HuH-7.5 (cell line): ENCODE results near the gene MOCS3.

Source experiments
- DNase-seq: peaks from one replicate; pipeline ENCODE4 v3.0.0; 2011; ENCODE audit warnings: low spot score

The MOCS3 gene

DNA sequence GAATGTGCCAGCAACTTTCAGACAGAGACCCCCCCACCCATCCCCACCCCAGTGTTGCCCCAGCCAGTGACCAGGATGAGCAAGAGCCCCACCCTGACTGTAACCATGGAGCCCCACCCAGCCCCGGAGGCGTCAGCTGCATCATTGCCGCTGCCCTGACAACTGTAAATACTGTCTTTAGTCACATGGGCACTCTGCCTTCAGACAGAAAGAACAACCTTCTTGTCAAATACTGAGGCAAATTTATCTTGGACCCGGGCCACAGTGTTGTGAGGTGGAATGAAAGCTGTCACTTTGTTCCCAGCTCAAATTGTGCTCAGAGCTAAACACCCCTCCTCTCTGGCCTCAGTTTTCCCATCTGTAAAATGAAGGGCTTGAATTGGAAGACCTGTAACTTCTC, 23.7 kb downstream of the MOCS3 start:
- no peak for DNase-seq

DNA sequence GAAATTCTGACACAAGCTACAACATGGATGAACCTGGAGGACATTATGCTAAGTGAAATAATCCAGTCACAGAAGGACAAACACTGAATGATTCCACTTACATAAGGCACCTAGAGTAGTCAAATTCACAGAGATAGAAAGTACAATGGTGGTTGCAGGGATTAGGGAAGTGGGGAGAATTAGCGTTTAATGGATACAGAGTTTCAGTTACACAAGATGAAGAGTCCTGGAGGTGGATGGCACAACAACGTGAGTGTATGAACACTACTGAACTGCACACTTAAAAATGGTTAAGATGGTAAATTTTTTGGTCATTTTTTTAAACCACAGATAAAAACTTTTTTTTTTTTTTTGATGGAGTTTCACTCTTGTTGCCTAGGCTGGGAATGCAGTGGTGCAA, 24.7 kb downstream of the MOCS3 start:
- no peak for DNase-seq

DNA sequence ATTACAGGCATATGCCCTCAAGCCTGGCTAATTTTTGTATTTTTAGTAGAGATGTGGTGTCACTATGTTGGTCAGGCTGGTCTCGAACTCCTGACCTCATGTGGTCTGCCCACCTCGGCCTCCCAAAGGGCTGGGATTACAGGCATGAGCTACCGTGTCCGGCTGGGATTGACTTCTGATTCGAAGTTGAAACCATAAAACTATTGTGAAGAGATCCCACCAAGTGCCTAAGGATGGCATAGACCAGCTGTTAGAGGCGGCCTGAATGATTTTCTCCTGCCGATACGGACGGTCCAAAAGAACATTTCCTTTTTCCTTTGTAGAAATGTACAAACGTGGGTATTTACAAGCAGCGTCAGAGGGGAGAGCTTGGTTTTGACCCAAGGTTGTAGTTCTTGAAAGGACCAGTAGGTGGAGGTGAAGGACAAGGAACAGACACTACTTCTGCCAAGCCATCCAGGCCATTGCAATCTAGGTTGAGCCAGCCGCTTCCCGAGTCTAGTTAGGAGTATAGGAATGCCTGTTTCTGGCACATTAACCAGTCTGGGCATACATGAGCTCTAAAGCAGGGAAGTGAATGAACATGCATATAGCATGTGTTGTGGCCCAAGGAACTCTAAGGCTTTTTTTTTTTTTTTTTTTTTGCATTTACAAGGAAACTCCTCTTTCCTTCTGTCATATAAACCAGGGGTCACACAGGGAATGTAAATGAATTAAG, 29.0 kb downstream of the MOCS3 start:
- peak; percentile 80 for DNase-seq

DNA sequence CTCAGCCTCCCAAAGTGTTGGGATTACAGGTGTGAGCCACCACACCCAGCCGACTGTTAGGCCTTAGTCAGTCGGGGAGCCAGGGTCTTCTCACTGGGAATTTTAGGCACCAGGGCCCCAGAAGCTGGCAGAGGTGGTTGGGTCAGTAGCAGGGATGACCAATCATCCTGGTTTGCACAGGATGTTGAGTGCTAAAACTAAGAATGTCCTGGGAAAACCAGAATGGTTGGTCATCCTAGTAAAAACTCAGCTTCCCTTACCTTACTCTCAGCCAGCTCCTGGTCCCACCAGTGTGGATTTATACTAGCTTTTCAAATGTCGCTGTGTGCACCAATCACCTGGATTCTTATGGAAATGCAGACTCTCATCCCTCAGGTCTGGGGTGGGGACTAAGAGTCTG, 32.5 kb downstream of the MOCS3 start:
- DNase-seq, result no peak

DNA sequence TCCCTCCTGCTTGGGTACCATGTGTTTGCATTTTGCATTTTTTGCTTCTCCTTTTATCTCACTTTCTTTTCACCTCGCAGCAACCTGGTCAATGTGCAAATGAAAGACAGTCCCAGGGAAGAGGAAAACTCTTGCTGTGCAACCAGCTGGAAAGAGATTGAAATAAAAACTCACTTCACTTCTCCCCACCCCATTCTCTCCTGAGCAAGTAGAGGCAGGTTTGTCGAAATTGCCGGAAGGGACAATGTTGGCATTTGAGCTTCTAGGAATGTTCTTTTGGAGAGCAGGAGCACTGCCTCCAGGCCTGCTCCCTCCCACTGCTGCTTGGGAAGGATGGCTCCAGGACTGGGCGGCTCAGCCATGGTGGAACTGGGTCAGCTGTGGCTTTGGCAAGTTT, 33.7 kb downstream of the MOCS3 start:
- DNase-seq, result no peak

DNA sequence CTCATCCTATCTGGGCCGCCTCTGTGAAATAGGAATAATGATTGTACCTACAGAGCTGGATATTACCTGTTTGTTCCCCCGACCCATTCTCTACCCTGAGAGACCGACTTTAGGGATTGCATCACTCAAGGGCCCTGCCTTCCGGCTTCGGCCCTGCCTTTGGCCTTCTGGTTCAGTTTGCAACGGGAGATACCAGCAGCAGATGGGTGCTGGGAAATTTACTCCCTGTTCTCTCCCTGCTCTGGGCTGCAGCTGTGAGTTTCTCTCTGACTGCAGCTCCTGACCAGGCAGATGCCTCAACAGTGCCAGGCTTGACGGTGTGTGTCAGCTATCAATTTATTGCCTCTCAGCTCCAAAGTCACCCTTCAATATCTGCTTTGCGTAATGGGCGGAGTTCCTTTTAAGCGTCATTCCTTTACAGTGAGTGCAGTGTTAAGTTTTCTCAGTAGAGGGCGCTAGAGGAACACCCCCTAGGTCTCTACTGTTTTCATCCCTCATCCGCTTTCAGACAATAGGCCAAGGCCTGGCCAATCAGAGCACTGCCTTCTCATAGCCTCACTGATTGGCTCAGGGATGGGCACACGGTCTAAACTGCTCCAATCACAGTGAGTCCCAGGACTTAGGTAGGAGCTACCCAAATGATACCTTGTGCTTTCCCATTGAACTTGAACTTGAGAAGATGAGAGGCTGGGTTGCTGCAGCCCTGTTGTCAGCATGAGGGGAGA, 34.3 kb downstream of the MOCS3 start:
- DNase-seq, result peak; percentile 81

DNA sequence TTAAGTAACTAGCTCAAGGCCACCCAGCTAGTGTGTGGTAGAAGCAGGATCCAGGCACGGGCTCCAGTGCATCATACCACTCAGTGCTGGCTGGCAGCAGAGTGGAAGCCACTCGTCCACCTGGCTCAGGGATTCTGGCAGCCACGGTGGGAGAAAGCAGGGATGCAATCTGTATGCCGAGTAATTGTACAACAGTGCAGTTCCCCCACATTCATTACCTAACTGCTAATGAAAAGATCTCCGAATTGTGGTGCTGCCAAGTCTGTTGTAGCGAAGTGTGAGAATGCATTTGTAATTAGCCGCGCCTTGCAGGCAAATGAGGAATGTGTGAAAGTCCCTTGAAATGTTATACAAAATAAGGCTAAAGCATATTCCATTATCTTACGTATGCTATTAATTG, 35.3 kb downstream of the MOCS3 start:
- no peak for DNase-seq

DNA sequence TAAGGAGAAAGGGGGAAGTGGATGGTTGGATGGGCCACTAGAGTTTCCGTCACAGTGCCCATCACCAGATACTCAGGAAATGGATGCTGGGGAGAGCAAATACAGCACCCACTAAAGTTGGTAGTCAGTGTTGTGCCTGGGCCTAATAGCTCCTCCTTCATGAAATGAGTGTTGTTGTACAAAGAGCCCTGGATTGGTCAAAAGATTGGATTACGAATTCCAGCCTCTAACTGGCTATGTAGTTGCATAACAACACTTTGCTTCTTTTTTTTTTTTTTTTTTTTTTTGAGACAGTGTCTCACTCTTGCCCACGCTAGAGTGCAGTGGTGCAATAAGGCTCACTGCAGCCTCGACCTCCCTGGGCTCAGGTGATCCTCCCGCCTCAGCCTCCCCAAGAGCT, 36.9 kb downstream of the MOCS3 start:
- no peak for DNase-seq

DNA sequence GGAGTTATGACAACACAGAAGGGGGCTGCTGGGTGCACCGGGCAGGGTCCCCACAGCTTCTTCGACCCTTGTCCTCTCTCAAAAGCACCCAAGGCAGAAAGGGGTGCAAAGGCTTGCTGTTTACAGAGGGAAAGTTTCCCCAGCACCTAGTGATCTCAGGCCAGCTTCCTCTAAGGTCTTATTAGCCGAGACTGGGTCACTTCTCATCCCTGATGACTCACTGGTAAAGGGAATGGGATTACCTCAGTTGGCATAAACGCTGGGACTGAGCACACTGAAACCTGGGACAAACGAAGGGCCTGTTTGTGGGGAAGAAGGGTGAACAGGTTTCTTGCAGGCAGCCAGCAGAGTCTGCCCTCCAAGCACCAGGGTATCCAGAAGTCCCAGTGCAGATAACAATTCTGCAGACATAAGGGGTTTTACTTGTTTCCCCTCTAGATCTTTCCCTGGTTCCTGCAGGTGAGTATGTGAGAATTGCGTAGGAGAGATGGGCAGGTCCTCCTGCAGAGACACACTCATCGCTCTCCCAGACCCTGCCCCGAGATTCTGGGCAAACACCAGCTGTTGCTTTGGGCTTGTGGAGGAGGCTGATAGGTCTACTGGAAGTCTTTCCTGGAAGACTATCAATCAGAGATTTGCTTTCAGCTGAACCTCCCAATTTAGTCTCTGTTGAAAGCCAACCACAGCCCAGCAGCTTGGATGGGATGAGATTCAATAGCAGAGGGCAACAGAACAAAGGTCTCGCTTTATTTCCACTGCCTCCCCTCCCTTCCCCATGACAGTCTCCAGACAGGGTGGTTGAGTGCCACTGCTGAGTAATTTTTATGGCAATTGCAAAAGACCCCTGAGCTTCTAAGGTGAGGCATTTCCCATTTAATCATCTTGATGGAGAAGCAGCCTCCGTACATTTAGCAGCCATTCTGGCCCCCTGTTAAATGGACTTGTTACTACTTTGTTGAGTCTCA, 38.6 kb downstream of the MOCS3 start:
- no peak for DNase-seq

DNA sequence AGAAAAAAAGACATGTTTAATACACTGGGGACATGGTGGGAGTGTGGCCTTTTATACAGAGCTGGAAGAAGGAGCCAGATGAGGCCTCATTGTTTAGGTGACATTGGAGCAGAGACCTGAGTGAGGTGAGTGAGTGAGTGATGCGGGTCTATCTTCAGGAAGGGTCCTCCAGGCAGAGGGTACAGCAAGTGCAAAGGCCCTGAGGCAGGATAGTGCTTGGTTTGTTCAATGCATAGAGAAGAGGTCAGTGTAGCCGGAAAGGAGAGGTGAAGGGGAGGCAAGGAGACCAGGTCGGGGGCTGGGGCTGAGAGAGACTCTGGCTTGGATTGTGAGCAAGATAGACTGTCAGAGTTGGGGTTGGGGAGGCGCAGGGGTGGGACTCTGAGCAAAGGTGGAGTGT, 40.7 kb downstream of the MOCS3 start:
- no peak for DNase-seq

DNA sequence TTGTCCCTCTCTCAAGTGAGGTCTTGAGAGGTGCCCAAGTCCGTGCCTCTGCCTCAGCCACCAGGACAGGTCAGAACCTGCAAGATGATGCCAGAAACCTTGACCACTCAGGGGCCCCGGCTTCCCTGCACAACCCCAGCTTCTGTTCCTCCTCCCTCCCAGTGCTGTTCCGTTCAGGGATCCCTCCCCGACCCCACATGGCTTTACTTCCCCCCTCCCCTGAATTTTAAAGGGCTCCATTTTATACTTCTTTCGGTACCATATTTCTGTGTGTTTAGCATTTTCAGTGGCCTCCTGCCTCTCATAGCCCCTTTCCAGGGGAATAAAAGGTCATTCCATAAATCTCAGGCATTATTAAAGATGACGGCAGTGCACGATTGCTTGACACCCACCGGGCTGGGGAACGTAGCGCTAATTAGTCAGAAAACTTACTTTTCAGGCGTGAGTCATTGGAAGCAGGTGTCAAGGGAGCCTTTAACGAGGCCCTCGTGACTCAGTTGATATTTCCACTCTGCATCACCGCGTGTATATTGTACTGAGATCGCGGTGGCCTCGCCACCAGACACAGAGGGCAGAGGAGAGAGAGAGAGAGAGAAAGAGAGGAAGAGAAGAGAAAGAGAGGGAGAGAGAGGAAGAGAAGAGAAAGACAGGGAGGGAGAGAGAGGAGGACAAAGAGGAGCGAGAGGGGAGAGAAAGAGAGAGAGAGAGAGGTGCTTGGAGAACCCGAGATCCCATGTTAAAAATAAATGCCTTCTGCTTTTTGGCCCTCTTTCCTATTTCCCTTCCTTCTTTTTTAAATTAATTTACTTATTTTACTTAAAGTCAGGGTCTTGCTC, 43.0 kb downstream of the MOCS3 start:
- DNase-seq, result no peak

DNA sequence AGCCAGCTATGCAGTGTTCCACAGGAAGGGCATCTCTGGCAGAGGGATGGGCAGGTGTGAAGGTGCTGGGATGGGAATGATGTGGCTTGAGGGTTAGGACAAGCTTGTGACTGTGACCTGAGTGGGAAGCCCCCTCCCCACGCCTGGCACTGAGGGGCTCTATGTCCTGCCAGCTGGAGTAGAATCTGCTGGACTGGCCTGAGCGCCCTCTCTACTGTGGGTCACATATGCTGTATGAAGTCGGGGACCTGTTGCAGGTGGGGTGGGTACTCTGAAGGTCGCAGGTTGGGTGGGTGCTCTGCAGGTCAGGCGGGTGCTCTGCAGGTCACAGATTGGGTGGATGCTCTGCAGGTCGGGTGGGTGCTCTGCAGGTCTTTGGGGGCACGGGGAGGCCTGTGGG, 44.0 kb downstream of the MOCS3 start:
- no peak for DNase-seq

DNA sequence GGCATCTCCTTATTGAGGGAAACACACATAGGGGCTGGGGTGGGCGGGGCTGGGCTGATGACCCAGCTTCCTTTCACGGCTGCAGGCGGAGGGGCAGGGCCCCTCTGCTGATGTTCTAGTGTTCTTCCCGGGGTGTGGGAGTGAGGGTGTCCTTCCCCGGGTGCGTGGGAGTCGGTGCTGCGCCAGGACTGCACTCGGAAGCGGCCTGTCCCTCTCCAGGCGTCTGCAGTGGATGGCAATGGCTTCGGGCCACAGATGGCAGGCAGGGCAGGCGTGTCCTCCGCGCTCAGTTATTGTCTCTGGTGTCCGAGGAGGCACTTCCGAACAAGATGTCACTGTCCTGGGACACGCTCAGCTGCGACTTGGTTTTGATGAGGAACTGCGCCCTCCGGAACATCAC, 45.1 kb downstream of the MOCS3 start:
- DNase-seq, result no peak

DNA sequence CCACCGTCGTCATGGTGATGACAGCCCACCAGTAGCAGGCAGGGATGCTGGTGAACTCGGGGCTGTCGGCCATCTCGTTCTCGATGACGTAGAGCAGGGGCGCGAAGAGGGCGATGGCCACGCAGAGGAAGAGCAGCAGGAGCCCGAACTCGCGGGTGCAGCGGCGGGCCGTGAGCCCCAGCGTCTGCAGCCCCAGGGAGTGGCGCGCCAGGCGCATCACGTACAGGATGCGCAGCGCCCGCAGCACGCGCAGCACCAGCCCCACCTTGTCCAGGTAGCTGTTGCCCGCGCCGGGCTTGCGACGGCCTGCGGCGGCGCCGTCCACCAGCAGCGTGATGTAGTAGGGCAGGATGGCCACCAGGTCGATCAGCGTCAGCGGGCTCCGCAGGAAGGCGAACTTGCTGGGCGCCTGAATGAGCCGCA, 45.7 kb downstream of the MOCS3 start:
- no peak for DNase-seq

DNA sequence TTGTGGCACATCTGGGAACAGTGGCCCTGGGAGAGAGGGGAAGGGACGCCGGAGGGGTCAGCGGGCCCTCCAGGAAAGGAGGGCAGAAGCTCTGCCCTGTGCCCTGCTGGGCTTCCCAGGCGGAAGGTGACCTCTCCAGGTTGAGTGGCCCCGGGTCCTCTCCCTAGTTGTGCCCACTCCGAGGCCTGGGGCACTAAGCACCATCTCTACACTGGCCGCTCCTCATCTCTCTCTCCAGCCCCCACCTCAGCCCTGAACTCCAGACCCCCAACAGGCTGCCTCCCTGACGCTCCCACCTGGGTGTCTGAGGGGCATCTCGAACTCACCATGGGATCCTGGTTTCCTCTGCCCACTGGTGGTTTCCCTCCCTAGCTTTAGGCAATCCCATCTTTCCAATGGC, 46.2 kb downstream of the MOCS3 start:
- no peak for DNase-seq

DNA sequence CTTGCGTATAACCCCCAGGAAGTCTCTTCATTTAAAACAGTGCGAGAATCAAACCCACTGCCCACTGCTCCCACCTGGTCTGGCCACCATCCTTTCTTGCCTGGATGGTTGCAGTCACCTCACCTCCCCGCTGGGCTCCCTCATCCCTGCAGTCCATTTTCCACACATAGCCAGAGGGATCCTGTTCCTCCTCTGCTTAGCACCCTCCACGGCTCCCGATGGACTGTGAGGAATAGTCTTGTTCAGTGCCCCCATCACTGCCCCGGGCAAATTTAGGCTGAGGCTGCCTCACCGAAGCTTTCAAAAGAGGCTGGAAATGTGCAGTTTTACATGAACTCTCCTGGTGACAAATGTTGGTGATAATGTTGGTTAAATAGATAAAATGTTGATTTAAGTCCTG, 46.6 kb downstream of the MOCS3 start:
- no peak for DNase-seq

DNA sequence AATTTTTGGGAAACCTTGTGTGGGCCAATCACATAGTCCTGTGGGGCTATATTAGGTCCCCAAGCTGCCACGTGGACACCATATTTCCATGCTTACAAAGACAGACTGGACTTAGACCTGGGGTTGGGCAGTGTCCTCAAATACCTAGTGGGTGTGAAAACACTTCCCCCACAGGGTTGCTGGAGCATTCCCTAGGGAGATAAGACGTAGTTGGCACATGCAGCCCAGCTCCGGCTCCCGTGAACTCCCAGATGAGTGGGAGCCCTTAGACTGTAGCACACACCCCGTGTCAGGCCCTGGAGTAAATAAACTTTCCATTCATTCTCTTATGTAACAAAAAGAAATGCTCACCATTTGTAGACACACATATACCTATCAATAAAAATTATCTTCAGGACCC, 50.1 kb downstream of the MOCS3 start:
- DNase-seq, result no peak

DNA sequence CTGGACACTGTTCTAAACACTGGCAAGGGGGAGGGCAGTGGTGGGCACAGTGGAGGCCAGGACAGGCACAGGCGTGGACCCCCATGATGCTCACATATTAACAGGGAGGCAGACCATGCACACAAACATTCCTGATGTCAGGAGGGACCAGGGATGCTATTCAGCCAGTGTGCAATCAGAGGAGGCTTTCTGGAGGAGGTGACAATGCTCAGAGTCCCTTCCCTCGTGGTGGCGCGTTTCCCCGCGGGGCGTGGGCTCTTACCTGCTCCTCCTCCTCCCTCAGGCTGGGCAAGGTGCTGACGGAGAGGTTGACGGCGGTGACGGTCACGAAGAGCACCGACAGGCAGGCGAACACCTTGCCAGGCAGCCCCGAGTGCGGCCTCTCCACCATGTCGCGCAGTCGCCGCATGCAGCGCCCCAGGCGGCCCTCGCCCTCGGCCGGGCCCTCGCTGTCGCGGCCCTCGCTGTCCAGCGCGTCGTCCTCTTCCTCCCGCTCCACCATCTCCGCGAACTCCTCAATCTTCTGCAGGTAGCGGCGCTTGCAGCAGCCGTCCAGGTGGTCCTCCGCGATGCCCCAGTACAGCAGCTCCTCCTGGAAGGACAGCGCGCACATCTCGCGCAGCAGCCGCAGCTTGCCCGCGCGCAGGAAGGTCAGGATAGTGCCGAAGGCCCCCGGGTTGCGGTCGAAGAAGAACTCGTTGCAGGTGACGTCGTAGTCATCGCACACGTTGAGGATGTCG, 50.9 kb downstream of the MOCS3 start:
- DNase-seq, result no peak

DNA sequence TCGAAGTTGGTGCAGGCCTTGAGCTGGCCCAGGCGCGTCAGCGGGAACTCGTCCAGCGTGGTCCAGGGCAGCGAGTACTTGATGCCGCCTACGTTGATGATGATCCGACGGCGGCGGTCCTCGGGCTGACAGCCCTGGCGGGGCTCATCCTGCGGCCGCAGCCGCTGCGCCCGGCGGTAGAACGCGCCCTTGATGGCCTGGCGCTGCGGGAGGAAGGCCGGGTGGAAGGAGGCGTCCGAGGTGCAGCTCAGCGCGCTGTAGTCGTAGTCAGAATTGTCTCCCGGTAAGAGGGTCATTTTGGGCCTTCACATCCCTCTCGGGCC, 51.4 kb downstream of the MOCS3 start:
- DNase-seq, result no peak

DNA sequence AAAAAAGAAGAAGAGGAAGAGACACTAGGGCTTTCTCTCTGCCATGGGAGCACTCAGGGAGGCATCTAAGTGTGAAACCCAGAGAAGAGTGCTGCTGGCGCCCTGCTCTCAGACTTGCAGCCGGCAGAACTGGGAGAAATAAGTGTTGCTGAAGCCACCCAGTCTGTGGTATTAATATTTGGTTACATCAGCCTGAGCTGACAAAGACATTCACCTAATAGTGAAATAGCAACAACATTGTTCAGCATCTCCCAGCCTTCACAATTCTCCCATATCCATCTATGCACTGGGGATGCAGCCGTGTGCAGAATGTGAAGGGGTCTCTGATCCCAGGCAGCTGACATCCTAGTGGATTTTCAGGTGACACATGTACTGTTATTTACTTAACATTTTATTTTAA, 52.3 kb downstream of the MOCS3 start:
- no peak for DNase-seq

DNA sequence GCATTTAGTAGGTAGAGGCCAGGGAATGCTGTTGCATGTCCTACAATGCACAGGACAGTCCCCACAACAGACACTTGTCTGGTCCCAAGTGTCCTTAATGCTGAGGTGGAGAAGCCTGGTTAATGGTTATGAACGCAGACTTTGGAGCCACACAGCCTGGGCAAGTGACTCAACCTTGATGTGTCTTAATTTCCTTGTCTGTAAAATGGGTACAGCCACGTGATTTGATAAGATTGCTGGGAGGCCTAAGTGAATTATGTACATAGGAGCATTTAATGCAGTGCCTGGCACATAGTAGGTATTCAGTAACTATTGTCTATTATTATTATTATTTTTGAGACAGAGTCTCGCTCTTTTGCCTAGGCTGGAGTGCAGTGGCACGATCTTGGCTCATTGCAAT, 52.9 kb downstream of the MOCS3 start:
- DNase-seq, result no peak
